NCI-H524 (cell line): ENCODE results near the gene GOSR2.

Experiments
- DNase-seq, 2 experiments: peaks; one replicate each; lab custom pipeline; 2025; lab: John Stamatoyannopoulos, UW

The GOSR2 gene

GRCh38 chr17:46922804-46923635 is at the start of gene GOSR2:
TSS of gene GOSR2 (plus strand) at chr17:46923160. CDS start at chr17:46923193, 33 bp downstream.
- peak; percentile 96 to 97 for DNase-seq

- DNase-seq: no peak
Observed at GRCh38 chr17:46873941-46874645, 48.9 kb upstream of the GOSR2 start.

DNA sequence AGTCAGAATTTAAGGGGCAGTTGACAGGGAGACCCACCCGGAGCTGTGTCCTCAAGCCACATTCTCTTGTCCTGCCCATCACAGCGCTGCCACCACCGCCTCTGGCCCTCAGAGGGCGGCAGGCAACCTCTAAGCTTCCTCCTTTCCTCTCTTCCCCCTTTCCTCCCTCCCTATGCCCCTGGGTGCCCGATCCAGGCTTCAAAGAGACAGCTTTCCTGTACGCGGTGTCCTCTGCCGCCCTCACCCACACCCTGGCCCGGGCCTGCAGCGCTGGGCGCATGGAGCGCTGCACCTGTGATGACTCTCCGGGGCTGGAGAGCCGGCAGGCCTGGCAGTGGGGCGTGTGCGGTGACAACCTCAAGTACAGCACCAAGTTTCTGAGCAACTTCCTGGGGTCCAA is 48.1 kb upstream of the GOSR2 start:
- DNase-seq: no peak

DNA sequence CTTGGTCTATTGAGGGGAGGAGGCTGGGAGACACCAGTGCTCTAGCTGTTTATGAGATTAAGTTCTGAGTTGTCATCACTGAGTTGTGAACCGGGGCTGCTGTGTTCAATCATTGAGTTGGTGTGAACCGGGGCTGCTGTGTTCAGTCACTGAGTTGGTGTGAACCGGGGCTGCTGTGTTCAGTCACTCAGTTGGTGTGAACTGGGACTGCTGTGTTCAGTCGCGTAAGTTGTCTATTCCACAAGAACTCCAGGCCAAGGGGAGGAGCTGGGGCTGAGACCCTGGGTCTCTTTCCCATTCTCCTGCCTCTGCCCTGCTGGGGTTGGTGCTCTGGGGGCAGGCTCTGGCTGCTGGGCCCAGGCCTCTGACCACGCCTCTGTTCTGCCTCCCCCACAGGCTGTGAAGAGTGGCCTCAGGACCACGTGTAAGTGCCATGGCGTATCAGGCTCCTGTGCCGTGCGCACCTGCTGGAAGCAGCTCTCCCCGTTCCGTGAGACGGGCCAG is 47.1 kb upstream of the GOSR2 start:
- DNase-seq: peak in 1 of 2 experiments; percentile 6

GRCh38 chr17:46876353-46876887 is 46.5 kb upstream of the GOSR2 start:
- peak in 1 of 2 experiments; percentile 27 for DNase-seq

DNA sequence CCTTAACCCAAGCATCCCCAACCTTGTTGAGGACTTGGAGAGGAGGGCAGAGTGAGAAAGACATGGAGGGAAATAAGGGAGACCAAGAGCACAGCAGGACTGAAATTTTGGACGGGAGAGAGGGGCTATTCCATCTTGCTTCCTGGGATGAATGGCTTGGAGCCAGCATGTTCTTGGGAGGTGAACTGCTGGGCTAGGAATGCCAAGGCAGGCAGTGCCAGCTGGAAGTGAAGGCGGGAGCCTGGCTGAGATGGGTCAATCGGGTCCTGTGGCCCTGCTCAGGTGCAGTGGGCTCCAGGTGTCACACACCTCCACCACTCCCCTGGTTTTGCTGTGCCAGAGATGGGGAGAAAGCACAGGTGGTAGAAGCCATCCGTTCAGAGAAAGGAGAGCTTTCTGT is 46.0 kb upstream of the GOSR2 start:
- no peak for DNase-seq

- DNase-seq: no peak
Observed at GRCh38 chr17:46877466-46877865, 45.5 kb upstream of the GOSR2 start.

DNA sequence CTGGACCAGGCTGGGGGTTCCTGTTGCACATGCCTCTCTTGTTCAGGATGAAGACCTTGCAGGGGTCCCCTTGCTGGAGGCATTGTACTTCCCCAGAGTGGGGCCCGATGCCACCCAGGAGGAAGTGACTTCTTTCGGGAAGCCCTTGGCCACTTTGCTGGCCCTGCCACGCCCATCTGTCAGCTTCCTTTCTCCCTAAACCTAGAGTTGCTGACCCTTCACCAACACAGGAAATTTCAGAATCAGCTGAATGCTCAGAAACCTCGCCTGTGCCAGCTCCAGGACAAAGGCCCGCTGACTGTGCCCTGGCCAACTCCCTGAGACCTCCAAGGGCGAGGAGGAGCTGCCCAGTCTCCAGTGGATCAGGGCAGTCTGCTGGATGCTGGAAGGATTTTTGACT is 44.9 kb upstream of the GOSR2 start:
- no peak for DNase-seq

DNA sequence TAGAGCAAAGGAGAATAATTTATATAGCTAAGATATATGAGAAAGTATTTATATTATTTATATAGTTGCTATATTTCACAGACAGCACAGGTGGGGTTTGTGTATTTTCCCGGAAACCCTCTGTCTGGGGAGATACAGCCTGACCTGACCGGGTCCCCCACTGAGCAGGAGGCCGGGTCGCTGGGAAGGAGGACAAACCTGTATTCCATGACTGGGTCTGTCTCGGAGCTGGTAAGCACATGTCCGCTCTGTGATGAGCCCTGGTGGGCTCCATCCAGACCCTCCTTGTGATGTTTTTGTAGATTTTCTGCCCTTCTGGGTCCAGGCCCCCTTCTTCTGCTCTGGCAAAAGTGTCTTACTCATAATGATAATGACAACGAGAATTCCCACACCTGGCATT is 43.9 kb upstream of the GOSR2 start:
- no peak for DNase-seq

GRCh38 chr17:46881015-46881414 is 41.9 kb upstream of the GOSR2 start:
- DNase-seq: no peak

DNA sequence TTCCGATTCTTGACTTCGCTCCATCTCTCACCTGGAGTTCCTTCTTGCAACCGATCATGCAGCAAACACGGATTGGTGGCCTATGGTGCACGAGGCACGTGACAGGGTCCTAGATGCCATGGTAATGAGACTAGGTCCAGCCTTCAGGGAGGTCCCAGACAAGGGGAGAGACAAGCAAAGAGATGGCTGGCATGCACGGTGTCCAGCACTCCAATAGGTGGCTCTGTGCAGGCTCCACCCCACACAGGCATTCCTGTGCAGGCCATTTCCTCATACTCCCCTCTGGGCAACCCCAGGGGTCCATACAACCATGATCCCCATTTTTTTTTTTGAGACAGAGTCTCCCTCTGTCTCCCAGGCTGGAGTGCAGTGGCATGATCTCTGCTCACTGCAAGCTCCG is 40.3 kb upstream of the GOSR2 start:
- DNase-seq: no peak

DNA sequence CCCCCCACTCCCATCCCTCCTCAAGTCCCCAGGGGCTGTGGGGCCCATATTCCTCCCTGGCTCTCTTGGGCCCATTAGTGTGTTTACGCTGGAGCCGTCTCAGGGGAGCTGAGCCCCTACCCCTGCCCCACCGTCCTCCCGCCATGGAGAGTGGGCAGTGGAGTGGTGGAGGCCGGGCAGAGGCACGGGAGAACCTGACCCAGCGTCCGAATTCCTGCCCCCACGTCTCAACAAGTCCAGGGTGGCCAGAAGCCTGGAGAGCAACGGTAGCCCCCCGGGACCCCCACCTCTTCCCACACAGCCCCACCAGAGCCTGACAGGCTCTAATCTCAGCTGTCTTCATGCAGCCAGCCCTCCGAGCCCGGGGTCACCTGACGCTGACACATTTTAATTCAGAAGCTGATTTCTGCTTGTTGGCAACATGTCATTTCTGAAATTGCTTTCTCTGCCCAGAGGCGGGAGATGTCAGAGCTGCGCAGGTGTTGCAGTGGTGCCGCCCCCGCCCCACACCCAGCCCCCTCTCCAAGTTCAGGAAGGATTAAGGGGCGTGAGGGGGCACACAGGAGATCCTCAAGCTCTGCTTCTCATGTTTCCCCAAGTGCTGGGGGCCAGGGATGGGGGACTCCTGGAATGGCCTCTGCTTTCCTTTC is 39.0 kb upstream of the GOSR2 start:
- DNase-seq: peak in 1 of 2 experiments; percentile 9

GRCh38 chr17:46884552-46884951 is 38.4 kb upstream of the GOSR2 start:
- DNase-seq: no peak

DNA sequence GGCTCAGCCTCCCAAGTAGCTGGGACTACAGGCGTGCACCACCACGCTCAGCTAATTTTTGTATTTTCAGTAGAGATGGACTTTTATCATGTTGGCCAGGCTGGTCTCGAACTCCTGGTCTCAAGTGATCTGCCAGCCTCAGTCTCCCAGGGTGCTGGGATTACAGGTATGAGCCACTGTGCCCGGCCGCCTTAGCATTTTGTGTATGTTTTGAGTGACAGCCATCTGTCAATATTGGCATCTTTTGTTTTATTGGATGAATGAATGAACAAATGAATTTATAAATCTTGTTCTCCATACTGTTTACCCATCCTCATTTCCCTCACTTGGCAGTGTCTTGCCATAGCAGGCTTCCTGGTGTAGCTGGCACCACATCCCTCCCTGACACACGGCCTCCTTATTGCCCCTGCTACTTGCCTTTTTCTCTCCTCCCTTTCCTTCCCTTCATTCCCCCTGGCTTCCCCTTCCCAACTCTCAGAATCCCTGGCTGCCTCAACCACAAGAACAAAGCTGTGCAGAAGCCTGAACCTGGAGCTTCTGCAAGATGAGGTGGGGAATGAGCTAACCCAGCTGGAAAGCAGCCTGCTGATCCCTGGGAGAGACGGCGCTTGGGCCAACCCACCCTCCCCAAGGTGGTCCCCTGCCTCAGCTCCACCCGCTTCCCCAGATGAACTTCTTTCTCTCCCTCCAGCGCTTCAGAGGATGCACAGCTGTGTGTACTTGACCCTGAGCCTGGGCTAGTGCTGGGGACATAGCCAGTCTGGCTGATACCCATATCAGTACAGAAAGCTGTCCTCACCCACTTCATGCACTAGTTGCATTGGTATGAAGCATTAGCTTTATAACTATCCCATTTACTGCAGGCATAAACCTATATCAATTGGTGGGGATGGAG is 37.3 kb upstream of the GOSR2 start:
- no peak for DNase-seq

GRCh38 chr17:46886310-46886663 is 36.7 kb upstream of the GOSR2 start:
- DNase-seq: no peak

DNA sequence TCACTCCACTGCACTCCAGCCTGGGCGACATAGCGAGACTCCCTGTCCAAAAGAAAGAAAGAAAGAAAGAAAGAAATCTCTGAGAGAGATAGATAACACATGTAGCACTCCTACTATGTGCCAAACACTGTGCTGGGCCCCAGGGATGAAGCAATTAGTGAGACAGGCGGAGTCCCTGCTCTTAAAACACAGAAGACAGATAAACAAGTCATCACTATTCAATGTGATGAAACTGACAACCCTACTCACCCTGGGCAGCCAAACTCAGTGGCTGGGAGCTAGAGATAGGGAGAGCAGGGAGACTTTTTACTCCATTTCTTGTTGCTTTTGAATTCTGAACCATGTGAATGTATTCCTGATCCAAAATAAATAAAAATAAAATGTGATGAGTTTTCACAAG is 35.2 kb upstream of the GOSR2 start:
- no peak for DNase-seq

DNA sequence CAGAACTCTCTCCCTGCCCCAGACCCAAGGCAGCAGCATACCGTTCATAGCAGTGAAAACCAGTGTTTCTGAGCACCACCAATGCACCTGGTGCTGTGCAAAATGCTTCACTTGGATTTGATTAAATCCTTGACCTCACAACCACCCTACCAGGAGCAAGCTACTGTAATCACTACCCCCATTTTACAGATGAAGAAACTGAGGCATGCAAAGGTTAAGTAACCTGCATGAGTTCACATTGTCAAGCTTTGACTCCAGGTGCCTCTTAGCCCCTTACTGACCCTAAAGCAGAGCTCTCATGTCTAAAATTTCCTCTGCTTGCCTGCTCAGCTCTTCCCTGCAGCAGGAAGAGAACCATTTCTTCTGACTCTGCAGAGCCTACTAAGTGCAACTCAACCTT is 34.2 kb upstream of the GOSR2 start:
- DNase-seq: no peak

- DNase-seq: no peak
Observed at GRCh38 chr17:46889519-46889918, 33.4 kb upstream of the GOSR2 start.

- no peak for DNase-seq
Observed at GRCh38 chr17:46889992-46890564, 32.9 kb upstream of the GOSR2 start.

DNA sequence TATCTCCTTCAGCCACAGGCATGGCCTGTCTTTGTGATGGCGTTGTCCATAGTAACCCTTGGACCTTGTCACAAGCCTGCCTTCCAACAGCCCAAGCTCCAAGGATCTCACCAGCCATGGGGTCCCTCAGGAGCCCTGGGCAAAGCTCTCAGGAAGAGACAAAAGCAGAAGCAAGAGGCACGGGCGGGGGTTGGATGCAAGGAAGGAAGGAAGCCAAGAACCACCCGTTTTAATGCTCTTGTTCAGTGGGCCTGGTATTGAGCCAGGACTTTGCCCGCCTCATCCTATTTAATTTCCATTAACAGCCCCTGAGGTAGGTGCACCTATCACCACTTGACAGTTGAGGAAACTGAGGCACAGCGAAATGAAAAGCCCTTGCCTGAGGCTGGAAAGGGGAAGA is 32.3 kb upstream of the GOSR2 start:
- no peak for DNase-seq

GRCh38 chr17:46892192-46892703 is 30.7 kb upstream of the GOSR2 start:
- no peak for DNase-seq
